Kidney (tissue), 14 donors: ENCODE results near the gene MED29. TPM values are rescaled to one million over a fixed set of nuclear protein-coding genes. Genes with fewer than 3 reads are reported as not detected.

Experiments used
- DNase-seq, 5 donors: peaks; one replicate each; pipeline ENCODE4 v3.0.0-alpha.2; 2013 to 2020
- FAIRE-seq: peaks from 2 replicates; lab custom pipeline; 2012; peaks lifted over from hg19 to GRCh38; lab: Jason Lieb, UNC
- H3K27ac ChIP-seq, 2 donors: one replicate each; pipeline ENCODE4 v1.7.0; 2013; ENCODE audit warnings: low read depth in 2 of 2, low read length in 2 of 2, inconsistent platforms in 1 of 2
- H3K27me3 ChIP-seq: one replicate; pipeline ENCODE4 v1.7.1; 2013; ENCODE audit warnings: low read length, inconsistent platforms; ENCODE audit not compliant: control insufficient read depth, insufficient read depth
- H3K36me3 ChIP-seq, 3 donors: one replicate each; pipeline versions ENCODE4 v1.7.0 to v1.7.1; 2013; ENCODE audit warnings: low read length in 3 of 3, control low read depth in 1 of 3, inconsistent platforms in 1 of 3; ENCODE audit not compliant: insufficient read depth in 3 of 3, control insufficient read depth in 2 of 3
- H3K4me1 ChIP-seq, 3 donors: one replicate each; pipeline versions ENCODE4 v1.7.0 to v1.7.1; 2013; ENCODE audit warnings: low read length in 3 of 3, inconsistent platforms in 1 of 3, low read depth in 1 of 3; ENCODE audit not compliant: control insufficient read depth in 2 of 3, insufficient read depth in 2 of 3
- H3K4me3 ChIP-seq, 3 donors: one replicate each; pipeline versions ENCODE4 v1.7.0 to v1.8.1; 2013; ENCODE audit warnings: low read length in 3 of 3, control low read depth in 1 of 3, inconsistent platforms in 1 of 3
- H3K9ac ChIP-seq, 3 donors: one replicate each; pipeline versions ENCODE4 v1.7.0 to v1.7.1; 2013; ENCODE audit warnings: low read length in 3 of 3, control low read depth in 1 of 3, inconsistent platforms in 1 of 3
- H3K9me3 ChIP-seq, 3 donors: one replicate each; pipeline versions ENCODE4 v1.7.0 to v1.7.1; 2013; ENCODE audit warnings: low read length in 3 of 3, control low read depth in 1 of 3, inconsistent platforms in 1 of 3; ENCODE audit not compliant: control insufficient read depth in 2 of 3, insufficient read depth in 1 of 3
- intact Hi-C: fragments of 100-400 bp; cut with DNase I; formaldehyde crosslinking; loops from one replicate; pipeline ENCODE4 v1.11.1; 2022
- polyA plus RNA-seq: library from polyadenylated mRNA; stranded (reverse); fragments of 350-450 nt; fragmentation: Illumina TruSeq; extraction: RNeasy Lipid Tissue Mini Kit (QIAGEN cat#74804); gene quantifications from one replicate; pipeline ENCODE4 v1.2.3, GENCODE V29; 2014; ENCODE audit warnings: low read depth, low replicate concordance; ENCODE audit not compliant: insufficient read depth
- total RNA-seq: library from RNA; stranded (reverse); fragmentation: NEBNext Ultra II Directional; extraction: Animal tissue kit (Norgen Biotek cat#: 25700); gene quantifications from one replicate; pipeline ENCODE4 v1.2.1, GENCODE V29; 2021
- TF ChIP-seq, protein P1 (sequence below): IDR thresholded peaks from 3 replicates; pipeline ENCODE4 v1.5.1; 2012; ENCODE audit warnings: mild to moderate bottlenecking, moderate library complexity, borderline replicate concordance; ENCODE audit not compliant: insufficient read depth; ENCODE audit errors: extremely low read depth
- donor health status: control.
- donor health status: control.
- donor health status: control.
- donor health status: control.
- donor health status: control.
- donor health status: DM: yes; HTN: yes; CAD: no.
- donor health status: Normal renal cell carcinoma (clear cell type).

Gene MED29
- total and polyA plus RNA-seq, 2 donors from 2014 or later, result 32.4 to 50.4 TPM

DNA sequence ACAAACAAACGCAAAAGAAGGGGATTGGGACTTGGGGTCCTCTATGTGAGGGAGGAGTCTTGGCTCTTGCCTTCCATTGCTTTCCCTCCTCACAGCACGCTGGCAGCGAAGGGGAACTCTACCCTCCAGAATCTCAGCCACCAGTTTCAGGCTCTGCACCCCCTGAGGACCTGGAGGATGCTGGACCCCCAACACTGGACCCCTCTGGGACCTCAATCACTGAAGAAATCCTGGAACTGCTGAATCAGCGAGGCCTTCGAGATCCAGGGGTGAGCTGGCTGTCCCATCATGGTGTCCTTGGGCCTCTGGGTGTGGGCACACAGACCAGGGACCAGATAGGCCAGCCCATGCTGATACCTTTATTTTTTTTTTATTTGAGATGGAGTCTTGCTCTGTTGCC lies 30.8 kb downstream of the MED29 start:
- Histone ChIP-seq H3K36me3 (peaks cover 0 to 9% (median 2%) of the 10 kb centered on the region in 3 donors), H3K27me3 (no peaks in the 10 kb centered on the region), H3K9ac (no peak overlapping the region), H3K9me3 (no peaks in the 10 kb centered on the region), H3K4me1 (no peaks in the 10 kb centered on the region), H3K27ac (no peak overlapping the region), H3K4me3 (no peak overlapping the region)
- intact Hi-C loops, result no loop called here
- no peak for DNase-seq
- TF ChIP-seq, protein P1, sequence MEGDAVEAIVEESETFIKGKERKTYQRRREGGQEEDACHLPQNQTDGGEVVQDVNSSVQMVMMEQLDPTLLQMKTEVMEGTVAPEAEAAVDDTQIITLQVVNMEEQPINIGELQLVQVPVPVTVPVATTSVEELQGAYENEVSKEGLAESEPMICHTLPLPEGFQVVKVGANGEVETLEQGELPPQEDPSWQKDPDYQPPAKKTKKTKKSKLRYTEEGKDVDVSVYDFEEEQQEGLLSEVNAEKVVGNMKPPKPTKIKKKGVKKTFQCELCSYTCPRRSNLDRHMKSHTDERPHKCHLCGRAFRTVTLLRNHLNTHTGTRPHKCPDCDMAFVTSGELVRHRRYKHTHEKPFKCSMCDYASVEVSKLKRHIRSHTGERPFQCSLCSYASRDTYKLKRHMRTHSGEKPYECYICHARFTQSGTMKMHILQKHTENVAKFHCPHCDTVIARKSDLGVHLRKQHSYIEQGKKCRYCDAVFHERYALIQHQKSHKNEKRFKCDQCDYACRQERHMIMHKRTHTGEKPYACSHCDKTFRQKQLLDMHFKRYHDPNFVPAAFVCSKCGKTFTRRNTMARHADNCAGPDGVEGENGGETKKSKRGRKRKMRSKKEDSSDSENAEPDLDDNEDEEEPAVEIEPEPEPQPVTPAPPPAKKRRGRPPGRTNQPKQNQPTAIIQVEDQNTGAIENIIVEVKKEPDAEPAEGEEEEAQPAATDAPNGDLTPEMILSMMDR, result no peak
- no peak for FAIRE-seq

DNA sequence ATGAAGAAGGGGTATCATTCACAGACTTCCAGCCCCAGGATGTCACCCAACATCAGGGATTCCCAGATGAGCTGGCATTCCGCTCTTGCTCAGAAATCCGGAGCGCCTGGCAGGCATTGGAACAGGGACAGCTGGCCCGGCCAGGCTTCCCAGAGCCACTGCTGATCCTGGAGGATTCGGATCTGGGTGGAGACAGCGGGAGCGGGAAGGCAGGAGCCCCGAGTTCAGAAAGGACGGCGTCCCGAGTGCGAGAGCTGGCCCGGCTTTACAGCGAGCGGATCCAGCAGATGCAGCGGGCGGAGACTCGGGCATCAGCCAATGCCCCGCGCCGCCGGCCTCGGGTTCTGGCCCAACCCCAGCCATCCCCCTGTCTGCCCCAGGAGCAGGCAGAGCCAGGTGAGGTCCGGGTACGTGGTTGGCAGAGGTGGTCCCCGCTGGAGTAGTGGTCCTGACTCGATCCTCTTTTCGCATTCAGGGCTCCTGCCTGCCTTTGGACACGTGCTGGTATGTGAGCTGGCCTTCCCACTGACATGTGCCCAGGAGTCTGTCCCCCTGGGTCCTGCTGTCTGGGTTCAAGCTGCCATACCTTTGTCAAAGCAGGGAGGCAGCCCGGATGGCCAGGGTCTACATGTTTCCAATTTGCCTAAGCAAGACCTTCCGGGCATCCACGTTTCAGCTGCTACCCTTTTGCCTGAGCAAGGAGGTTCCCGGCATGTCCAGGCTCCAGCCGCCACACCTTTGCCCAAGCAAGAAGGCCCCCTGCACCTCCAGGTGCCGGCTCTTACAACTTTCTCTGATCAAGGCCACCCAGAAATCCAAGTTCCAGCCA lies 32.3 kb downstream of the MED29 start:
- FAIRE-seq (no peak), DNase-seq (no peak)
- TF ChIP-seq, protein P1, result no peak
- H3K9me3 ChIP-seq, result no peaks in the 10 kb centered on the region
- H3K27ac ChIP-seq, result no peak overlapping the region
- no peak overlapping the region for H3K4me3 ChIP-seq
- intact Hi-C loops, result no loop called here
- no peak overlapping the region for H3K9ac ChIP-seq
- peaks cover 0 to 8% (median 2%) of the 10 kb centered on the region in 3 donors for H3K36me3 ChIP-seq
- H3K4me1 ChIP-seq, result peaks cover 0 to 2% (median under 1%) of the 10 kb centered on the region in 3 donors
- no peaks in the 10 kb centered on the region for H3K27me3 ChIP-seq

DNA sequence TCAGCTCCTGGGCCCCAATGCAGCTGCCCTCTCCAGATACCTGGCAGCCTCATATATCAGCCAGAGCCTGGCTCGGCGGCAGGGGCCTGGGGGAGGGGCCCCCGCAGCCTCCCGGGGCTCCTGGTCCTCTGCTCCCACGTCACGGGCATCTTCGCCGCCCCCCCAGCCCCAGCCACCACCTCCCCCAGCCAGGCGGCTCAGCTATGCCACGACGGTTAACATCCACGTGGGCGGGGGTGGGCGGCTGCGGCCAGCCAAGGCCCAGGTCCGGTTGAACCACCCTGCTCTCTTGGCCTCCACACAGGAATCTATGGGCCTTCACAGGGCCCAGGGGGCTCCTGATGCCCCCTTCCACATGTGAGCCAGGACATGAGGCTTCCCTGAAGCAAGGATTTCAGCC lies 33.8 kb downstream of the MED29 start:
- H3K4me1 ChIP-seq, result peaks cover 0 to 5% (median 3%) of the 10 kb centered on the region in 3 donors
- intact Hi-C loops, result no loop called here
- DNase-seq (no peak), FAIRE-seq (no peak)
- H3K9ac ChIP-seq, result no peak overlapping the region
- peaks cover 0 to 3% (median 0%) of the 10 kb centered on the region in 3 donors for H3K36me3 ChIP-seq
- H3K27ac ChIP-seq, result no peak overlapping the region
- H3K9me3 ChIP-seq, result no peaks in the 10 kb centered on the region
- no peak overlapping the region for H3K4me3 ChIP-seq
- TF ChIP-seq, protein P1, result no peak
- H3K27me3 ChIP-seq, result no peaks in the 10 kb centered on the region
